ENCODE results near the gene CCK. TPM values are rescaled to one million over a fixed set of nuclear protein-coding genes. Genes with fewer than 3 reads are reported as not detected.

CCK gene
- total RNA-seq, 1 experiment from 2014 or later = not detected

DNA sequence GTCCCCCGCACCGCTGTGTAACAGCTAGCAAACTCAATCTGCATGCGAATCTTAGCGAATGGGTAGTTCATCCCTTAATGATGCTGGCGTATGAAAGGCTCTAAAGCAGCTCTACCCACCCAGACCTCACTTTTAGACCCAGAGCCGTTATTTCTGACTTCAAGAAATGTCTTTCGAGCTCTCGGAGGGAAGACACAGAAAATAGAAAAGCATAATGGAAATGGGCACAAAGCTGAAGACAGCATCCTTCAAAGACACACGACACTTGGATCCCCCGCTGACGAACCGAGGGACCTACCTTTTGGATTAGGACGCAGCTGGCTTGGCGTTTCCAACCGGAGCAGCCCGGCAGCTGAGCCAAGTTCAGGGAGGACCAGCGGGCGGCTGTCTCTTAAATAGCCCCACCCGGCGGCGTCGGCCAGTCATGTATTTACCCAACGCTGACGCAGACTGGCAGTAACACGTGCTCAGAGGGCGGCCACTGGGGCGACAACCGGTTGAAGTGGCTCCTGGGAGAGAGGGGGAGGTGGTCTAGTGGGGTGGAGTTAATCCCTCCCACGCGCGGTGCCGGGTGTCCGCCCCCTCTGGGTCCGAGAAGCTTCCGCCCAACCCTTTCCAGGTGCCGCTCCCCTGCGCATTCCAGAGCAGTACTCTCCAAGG is 1.5 kb downstream of the CCK start:
- Histone ChIP-seq H4K20me1 (ENCODE audit: insufficient read depth, low read depth, low read length) (no peaks in the 10 kb centered on the region), H3K4me1 (ENCODE audit: low read length) (no peaks in the 10 kb centered on the region), H3K4me2 (ENCODE audit: low read depth, low read length, poor library complexity, severe bottlenecking) (no peak overlapping the region), H2AFZ (ENCODE audit: low read length) (no peak overlapping the region), H3K27me3 (ENCODE audit: low read length) (no peaks in the 10 kb centered on the region), H3K27ac (ENCODE audit: low read length) (no peak overlapping the region), H3K9me2 (replicated peaks; ENCODE audit: insufficient read depth, low read length) (no peaks in the 10 kb centered on the region), H3K9me3 (ENCODE audit: low read length) (no peaks in the 10 kb centered on the region), H3K9ac (ENCODE audit: low read length) (no peak overlapping the region), H3K36me3 (ENCODE audit: insufficient read depth, low read length) (no peaks in the 10 kb centered on the region), H3K79me2 (ENCODE audit: low read length) (no peaks in the 10 kb centered on the region), H3K4me3 (ENCODE audit: low read length) (no peak overlapping the region)
- no peak for DNase-seq

DNA sequence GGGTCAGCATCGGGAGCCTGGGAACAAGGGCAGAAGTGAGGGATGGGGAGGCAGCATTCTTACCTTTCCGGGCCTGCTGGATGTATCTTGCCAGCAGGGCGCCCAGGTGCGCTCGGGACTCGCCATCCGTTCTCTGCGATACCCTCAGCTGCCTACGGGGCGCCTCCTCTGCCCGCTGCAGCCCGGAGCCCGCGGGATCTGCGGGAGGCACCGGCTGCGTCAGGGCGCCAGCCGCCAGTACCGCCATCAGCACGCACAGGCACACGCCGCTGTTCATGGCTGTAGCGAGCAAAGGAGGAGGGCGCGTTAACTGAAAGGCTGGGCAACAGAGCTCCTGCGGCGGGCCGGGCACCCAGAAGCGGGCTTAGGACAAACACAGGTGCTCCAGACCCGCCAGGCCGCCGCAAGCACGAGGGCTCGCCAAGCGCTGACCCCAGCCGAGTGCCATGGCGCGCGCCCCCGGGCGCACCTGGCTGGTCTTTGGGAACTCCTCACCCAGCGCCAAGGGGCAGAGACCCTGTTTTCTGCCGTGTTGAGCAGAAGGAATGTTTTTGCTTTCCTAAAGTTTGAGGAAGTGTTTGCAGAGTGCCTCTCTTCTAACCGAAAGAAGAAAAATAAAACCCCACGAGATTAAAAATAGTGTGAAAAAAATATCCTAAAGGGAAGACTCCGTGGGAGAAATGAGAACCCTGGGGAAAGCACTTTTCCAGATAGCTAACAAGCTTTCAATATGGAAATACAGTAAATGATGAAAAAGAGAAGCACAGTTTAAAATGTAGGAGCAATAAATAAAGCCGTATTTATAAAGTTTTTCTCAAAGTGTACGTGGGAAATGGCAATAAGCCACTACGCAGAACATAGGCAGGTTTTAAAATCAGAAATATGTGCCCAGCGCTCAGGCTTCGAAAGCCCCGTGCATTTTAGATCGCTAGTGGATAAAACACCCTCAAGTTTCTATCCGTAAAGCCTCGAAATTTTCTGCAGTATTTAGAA is 2.3 kb downstream of the CCK start:
- Histone ChIP-seq H3K36me3 (ENCODE audit: insufficient read depth, low read length) (no peaks in the 10 kb centered on the region), H3K4me3 (ENCODE audit: low read length) (no peak overlapping the region), H3K27ac (ENCODE audit: low read length) (no peak overlapping the region), H3K9me3 (ENCODE audit: low read length) (no peaks in the 10 kb centered on the region), H3K9me2 (replicated peaks; ENCODE audit: insufficient read depth, low read length) (no peaks in the 10 kb centered on the region), H3K9ac (ENCODE audit: low read length) (no peak overlapping the region), H3K79me2 (ENCODE audit: low read length) (no peaks in the 10 kb centered on the region), H3K4me2 (ENCODE audit: low read depth, low read length, poor library complexity, severe bottlenecking) (no peak overlapping the region), H3K4me1 (ENCODE audit: low read length) (no peaks in the 10 kb centered on the region), H4K20me1 (ENCODE audit: insufficient read depth, low read depth, low read length) (no peaks in the 10 kb centered on the region), H3K27me3 (ENCODE audit: low read length) (no peaks in the 10 kb centered on the region), H2AFZ (ENCODE audit: low read length) (no peak overlapping the region)
- no peak for DNase-seq

DNA sequence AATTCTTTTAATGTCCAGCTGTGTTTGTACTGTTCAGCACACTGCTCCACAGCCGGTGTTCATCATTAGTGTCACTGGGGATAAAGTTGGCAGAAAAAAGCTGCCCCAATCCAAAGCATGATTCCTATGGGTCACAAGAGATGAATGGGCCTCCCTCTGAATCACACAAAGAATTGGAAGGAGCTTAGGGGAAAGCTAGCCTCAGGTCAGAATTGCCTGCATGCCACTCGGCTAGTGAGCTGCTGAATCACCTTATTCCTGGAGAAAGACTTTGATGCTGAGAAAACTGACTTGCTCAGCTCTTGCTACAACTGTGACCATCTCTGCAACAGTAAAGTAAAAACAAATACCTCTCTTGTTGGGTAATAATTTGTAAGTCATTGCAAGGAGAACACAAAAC is 3.5 kb downstream of the CCK start:
- H3K4me2 ChIP-seq (ENCODE audit: low read depth, low read length, poor library complexity, severe bottlenecking) = no peak overlapping the region
- H4K20me1 ChIP-seq (ENCODE audit: insufficient read depth, low read depth, low read length) = no peaks in the 10 kb centered on the region

DNA sequence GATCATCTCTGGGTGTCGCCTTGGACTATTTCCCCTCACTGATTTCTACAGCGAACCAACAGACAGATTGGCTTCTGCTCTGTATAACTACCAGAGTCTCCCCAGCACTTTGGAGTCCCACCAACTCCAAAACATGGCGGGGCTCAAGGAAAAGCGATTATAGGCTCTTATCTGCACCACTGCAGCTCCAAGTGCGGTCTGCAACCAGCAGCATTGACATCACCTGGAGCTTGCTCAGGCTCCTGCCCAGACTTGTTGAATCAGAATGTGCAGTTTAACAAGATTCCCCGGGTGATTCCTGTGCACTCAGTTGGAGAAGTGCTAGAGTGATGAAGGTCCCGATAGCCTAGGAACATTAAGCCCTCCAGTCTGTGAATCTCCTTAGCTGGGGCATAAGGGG is 9.0 kb downstream of the CCK start:
- Histone ChIP-seq H3K9me2 (replicated peaks; ENCODE audit: insufficient read depth, low read length) (no peaks in the 10 kb centered on the region), H3K27ac (ENCODE audit: low read length) (no peak overlapping the region), H2AFZ (ENCODE audit: low read length) (no peak overlapping the region), H3K4me2 (ENCODE audit: low read depth, low read length, poor library complexity, severe bottlenecking) (no peak overlapping the region), H3K4me1 (ENCODE audit: low read length) (no peaks in the 10 kb centered on the region), H3K4me3 (ENCODE audit: low read length) (no peak overlapping the region), H3K9me3 (ENCODE audit: low read length) (no peaks in the 10 kb centered on the region), H3K9ac (ENCODE audit: low read length) (no peak overlapping the region), H4K20me1 (ENCODE audit: insufficient read depth, low read depth, low read length) (no peaks in the 10 kb centered on the region), H3K79me2 (ENCODE audit: low read length) (no peaks in the 10 kb centered on the region), H3K27me3 (ENCODE audit: low read length) (no peaks in the 10 kb centered on the region), H3K36me3 (ENCODE audit: insufficient read depth, low read length) (no peaks in the 10 kb centered on the region)
- no peak for DNase-seq

More for the DNA sequence above, 3.5 kb downstream of the CCK start:
- Histone ChIP-seq H3K9me2 (replicated peaks; ENCODE audit: insufficient read depth, low read length) (no peaks in the 10 kb centered on the region), H3K79me2 (ENCODE audit: low read length) (no peaks in the 10 kb centered on the region), H3K4me3 (ENCODE audit: low read length) (no peak overlapping the region), H3K27me3 (ENCODE audit: low read length) (no peaks in the 10 kb centered on the region), H3K4me1 (ENCODE audit: low read length) (no peaks in the 10 kb centered on the region), H3K27ac (ENCODE audit: low read length) (no peak overlapping the region), H3K9me3 (ENCODE audit: low read length) (no peaks in the 10 kb centered on the region), H2AFZ (ENCODE audit: low read length) (no peak overlapping the region), H3K36me3 (ENCODE audit: insufficient read depth, low read length) (no peaks in the 10 kb centered on the region), H3K9ac (ENCODE audit: low read length) (no peak overlapping the region)
- DNase-seq = no peak

DNA sequence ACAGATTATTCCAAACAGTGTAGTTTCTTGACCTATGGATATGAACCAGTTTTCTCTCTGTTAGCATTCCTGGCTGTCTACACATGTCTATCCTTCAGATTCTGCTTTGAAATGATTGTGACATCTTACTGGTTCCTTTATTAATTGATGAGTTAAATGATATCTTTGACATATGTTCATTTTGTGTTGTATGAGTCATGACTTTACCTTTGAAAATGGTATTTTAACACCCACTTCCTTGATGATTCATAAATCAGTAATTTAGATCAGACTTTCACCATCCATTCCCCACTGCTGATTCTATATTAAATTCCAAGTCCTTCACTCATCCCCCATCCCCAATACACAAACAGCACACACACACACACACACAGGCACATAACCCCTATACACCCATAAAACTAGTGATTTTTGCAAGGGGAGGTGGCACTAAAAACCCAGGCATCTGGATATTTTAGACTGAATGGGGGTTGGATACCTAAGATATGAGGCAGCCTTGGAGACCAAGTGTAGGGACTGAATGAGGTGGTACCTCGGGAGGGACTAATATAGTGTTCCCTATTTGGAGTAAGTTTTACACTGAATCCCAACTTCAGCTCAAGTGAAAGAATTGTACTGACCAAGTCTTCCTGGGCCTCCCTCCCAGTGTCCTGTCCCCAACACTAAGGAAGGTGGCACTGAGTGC is 9.7 kb downstream of the CCK start:
- H3K4me1 ChIP-seq (ENCODE audit: low read length) = no peaks in the 10 kb centered on the region
- H3K9ac ChIP-seq (ENCODE audit: low read length) = no peak overlapping the region
- no peak overlapping the region for H3K27ac ChIP-seq (ENCODE audit: low read length)
- H3K4me3 ChIP-seq (ENCODE audit: low read length) = no peak overlapping the region
- H3K4me2 ChIP-seq (ENCODE audit: low read depth, low read length, poor library complexity, severe bottlenecking) = no peak overlapping the region
- no peaks in the 10 kb centered on the region for H3K79me2 ChIP-seq (ENCODE audit: low read length)
- no peak overlapping the region for H2AFZ ChIP-seq (ENCODE audit: low read length)
- no peaks in the 10 kb centered on the region for H3K9me3 ChIP-seq (ENCODE audit: low read length)
- H3K36me3 ChIP-seq (ENCODE audit: insufficient read depth, low read length) = no peaks in the 10 kb centered on the region
- no peaks in the 10 kb centered on the region; the same call in 1 of the 2 replicates for H4K20me1 ChIP-seq (ENCODE audit: insufficient read depth, low read depth, low read length)
- no peaks in the 10 kb centered on the region for H3K9me2 ChIP-seq (replicated peaks; ENCODE audit: insufficient read depth, low read length)
- no peaks in the 10 kb centered on the region for H3K27me3 ChIP-seq (ENCODE audit: low read length)
- no peak for DNase-seq

DNA sequence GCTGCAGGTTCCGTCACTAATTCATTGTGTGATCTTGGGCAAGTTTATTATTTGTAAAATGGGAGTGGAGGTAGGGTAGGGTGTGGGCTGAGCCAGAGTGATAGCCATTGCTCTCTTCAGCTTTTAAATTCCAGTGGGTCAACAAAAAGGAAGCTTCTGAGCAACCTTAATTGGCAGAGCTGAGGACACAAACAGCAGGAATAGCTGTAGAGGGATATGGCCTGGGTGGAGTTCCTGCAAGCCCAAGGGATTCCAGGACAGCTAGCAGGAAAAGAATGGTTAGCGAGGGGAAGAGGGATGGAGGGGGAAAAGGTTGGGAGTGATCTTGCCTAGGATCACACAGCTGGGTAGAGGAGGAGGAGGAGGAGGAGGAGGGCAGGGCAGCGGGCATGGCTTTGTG is 11.4 kb downstream of the CCK start:
- H4K20me1 ChIP-seq (ENCODE audit: insufficient read depth, low read depth, low read length) = no peaks in the 10 kb centered on the region; the same call in 1 of the 2 replicates
- H3K4me1 ChIP-seq (ENCODE audit: low read length) = no peaks in the 10 kb centered on the region
- H3K79me2 ChIP-seq (ENCODE audit: low read length) = no peaks in the 10 kb centered on the region
- no peaks in the 10 kb centered on the region for H3K36me3 ChIP-seq (ENCODE audit: insufficient read depth, low read length)
- no peak overlapping the region for H3K27ac ChIP-seq (ENCODE audit: low read length)
- H3K4me3 ChIP-seq (ENCODE audit: low read length) = no peak overlapping the region
- H2AFZ ChIP-seq (ENCODE audit: low read length) = no peak overlapping the region
- H3K4me2 ChIP-seq (ENCODE audit: low read depth, low read length, poor library complexity, severe bottlenecking) = no peak overlapping the region
- no peak for DNase-seq
- no peaks in the 10 kb centered on the region for H3K9me3 ChIP-seq (ENCODE audit: low read length)
- H3K9me2 ChIP-seq (replicated peaks; ENCODE audit: insufficient read depth, low read length) = no peaks in the 10 kb centered on the region
- no peaks in the 10 kb centered on the region for H3K27me3 ChIP-seq (ENCODE audit: low read length)
- no peak overlapping the region for H3K9ac ChIP-seq (ENCODE audit: low read length)

DNA sequence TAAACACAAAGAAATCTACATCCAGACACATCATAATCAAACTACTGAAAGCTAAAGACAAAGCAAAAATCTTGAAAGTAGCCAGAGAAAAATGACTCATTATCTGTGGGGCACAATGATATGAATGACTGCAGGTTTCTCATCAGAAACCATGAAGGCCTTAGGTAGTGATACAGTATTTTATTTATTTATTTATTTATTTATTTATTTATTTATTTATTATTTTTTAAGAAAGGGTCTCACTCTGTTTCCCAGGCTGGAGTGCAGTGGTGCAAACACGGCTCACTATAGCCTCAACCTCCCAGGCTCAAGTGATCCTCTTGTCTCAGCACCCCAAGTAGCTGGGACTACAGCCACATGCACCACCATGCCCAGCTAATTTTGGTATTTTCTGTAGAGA is 15.2 kb downstream of the CCK start:
- Histone ChIP-seq H3K79me2 (ENCODE audit: low read length) (no peaks in the 10 kb centered on the region), H2AFZ (ENCODE audit: low read length) (no peak overlapping the region), H3K27me3 (ENCODE audit: low read length) (no peaks in the 10 kb centered on the region; the same call in 1 of the 2 replicates), H3K4me3 (ENCODE audit: low read length) (no peak overlapping the region), H3K36me3 (ENCODE audit: insufficient read depth, low read length) (no peaks in the 10 kb centered on the region), H3K27ac (ENCODE audit: low read length) (no peak overlapping the region), H3K9ac (ENCODE audit: low read length) (no peak overlapping the region), H3K9me3 (ENCODE audit: low read length) (no peaks in the 10 kb centered on the region), H3K9me2 (replicated peaks; ENCODE audit: insufficient read depth, low read length) (no peaks in the 10 kb centered on the region), H4K20me1 (ENCODE audit: insufficient read depth, low read depth, low read length) (no peaks in the 10 kb centered on the region; the same call in 1 of the 2 replicates), H3K4me1 (ENCODE audit: low read length) (peaks cover 3% of the 10 kb centered on the region; the same call in 1 of the 2 replicates), H3K4me2 (ENCODE audit: low read depth, low read length, poor library complexity, severe bottlenecking) (no peak overlapping the region)
- no peak for DNase-seq

DNA sequence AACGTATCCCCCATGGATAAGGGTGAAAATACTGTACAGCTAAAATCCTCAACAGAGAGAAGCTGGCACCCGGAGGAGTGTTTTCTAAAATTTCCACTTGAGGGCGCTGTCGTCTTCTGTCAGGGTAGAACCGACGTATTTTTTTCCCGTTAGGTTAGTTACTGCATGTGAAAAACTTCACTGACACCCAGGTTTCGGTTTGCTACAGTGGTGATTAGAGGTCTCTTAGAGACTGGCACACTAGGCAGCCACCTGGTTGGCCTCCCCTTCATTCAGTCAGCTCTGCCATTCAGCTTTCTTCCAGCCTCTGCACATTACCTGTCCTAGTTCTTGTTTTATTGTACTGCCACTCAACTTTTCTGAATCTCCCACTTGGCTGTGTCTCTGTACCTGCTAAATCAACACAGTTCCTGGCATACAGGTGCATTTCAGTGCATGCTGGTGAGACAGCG is 18.4 kb downstream of the CCK start:
- peaks cover 3% of the 10 kb centered on the region; the same call in 1 of the 2 replicates for H3K4me1 ChIP-seq (ENCODE audit: low read length)
- DNase-seq = peak; percentile 89

More for the DNA sequence above, 18.4 kb downstream of the CCK start:
- Histone ChIP-seq H3K9me2 (replicated peaks; ENCODE audit: insufficient read depth, low read length) (no peaks in the 10 kb centered on the region), H3K27me3 (ENCODE audit: low read length) (no peaks in the 10 kb centered on the region; the same call in 1 of the 2 replicates), H3K36me3 (ENCODE audit: insufficient read depth, low read length) (no peaks in the 10 kb centered on the region), H3K79me2 (ENCODE audit: low read length) (no peaks in the 10 kb centered on the region), H3K4me3 (ENCODE audit: low read length) (no peak overlapping the region), H3K27ac (ENCODE audit: low read length) (no peak overlapping the region), H3K4me2 (ENCODE audit: low read depth, low read length, poor library complexity, severe bottlenecking) (no peak overlapping the region), H3K9me3 (ENCODE audit: low read length) (no peaks in the 10 kb centered on the region), H3K9ac (ENCODE audit: low read length) (no peak overlapping the region), H4K20me1 (ENCODE audit: insufficient read depth, low read depth, low read length) (no peaks in the 10 kb centered on the region; the same call in 1 of the 2 replicates), H2AFZ (ENCODE audit: low read length) (no peak overlapping the region)
